ENCODE measurements around the gene RIC8A.
"Not testable (repeated sequence)": the region's sequence is repeated elsewhere in the genome, so short reads cannot be mapped to it uniquely, and the experiment has no call there.

The RIC8A gene

GRCh38 chr11:216081-216974 is 8.8 kb downstream of the RIC8A start:
- TF ChIP-seq JUND (IDR thresholded peaks at IDR 0.05; ENCODE audit: low read depth), result no peak
- in situ Hi-C loops (cut with HindIII; ENCODE audit: low pct_unique_long_range_greater_than_20kb, low sequenced_read_pairs), result no loop called here
- no peak for DNase-seq (ENCODE audit: low read depth in 1 of 2, low spot score in 1 of 2)

GRCh38 chr11:217704-218103 is 10.2 kb downstream of the RIC8A start:
- in situ Hi-C loops (cut with HindIII; ENCODE audit: low pct_unique_long_range_greater_than_20kb, low sequenced_read_pairs), result no loop called here
- TF ChIP-seq JUND (IDR thresholded peaks at IDR 0.05; ENCODE audit: low read depth), result no peak
- no peak for DNase-seq (ENCODE audit: low read depth in 1 of 2, low spot score in 1 of 2)

DNA sequence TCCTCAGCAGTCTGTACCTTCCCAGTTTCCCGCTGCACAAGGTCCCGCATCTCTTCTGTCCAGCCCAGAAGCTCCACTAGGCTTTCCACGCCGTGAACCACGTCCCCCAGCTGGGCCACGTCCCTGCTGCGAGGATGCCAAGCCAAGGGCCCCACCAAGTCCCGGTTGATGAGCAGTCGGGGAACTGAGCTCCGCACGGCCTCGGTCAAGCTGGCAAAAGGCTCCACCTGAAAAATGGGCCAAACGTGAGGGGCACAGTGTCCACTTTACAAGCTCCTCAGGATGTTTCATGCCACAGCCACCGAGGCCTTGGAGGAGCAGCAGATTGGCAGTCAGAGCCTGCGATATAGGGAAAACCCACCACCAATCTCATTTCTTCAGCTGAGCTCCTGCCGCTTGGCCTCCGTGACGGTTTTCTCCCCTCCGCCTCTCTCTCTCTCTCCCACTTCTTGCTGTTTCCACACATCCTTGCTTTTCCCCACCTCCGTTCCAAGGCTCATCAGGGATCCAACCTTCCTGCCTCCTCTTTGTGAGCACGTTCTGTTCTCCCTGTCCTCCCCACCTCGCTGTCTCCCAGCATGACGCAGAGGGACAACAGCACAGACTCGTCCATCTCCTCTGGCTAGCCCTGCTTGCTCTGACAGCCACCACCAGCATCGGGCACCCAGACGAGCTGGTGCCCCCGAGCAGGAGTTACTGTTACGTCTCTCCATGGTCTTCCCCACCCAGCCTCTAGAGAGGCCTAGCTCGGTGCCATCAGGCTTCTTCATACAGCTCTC is 11.5 kb downstream of the RIC8A start:
- in situ Hi-C loops (cut with HindIII; ENCODE audit: low pct_unique_long_range_greater_than_20kb, low sequenced_read_pairs), result no loop called here
- DNase-seq (ENCODE audit: low read depth in 1 of 2, low spot score in 1 of 2), result no peak
- TF ChIP-seq JUND (IDR thresholded peaks at IDR 0.05; ENCODE audit: low read depth), result no peak

DNA sequence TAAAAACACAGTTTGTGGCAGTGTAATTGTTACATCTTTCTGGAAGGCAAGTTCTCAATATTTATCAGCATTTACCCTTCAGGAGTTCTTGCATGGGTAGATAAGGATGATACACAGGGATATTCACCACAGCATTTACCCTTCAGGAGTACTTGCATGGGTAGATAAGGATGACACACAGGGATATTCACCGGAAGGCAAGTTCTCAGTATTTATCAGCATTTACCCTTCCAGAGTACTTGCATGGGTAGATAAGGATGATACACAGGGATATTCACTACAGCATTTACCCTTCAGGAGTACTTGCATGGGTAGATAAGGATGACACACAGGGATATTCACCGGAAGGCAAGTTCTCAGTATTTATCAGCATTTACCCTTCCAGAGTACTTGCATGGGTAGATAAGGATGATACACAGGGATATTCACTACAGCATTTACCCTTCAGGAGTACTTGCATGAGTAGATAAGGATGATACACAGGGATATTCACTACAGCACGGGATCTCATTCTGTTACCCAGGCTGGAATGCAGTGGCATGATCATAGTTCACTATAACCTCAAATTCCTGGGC is 13.2 kb downstream of the RIC8A start:
- DNase-seq (ENCODE audit: low read depth in 1 of 2, low spot score in 1 of 2); in situ Hi-C loops (cut with HindIII; ENCODE audit: low pct_unique_long_range_greater_than_20kb, low sequenced_read_pairs): not testable (repeated sequence)

GRCh38 chr11:221539-221938 is 14.0 kb downstream of the RIC8A start:
- in situ Hi-C loops (cut with HindIII; ENCODE audit: low pct_unique_long_range_greater_than_20kb, low sequenced_read_pairs), result no loop called here
- no peak for TF ChIP-seq JUND (IDR thresholded peaks at IDR 0.05; ENCODE audit: low read depth)
- no peak for DNase-seq (ENCODE audit: low read depth in 1 of 2, low spot score in 1 of 2)

GRCh38 chr11:221998-222789 is 14.7 kb downstream of the RIC8A start:
- in situ Hi-C loops (cut with HindIII; ENCODE audit: low pct_unique_long_range_greater_than_20kb, low sequenced_read_pairs), result no loop called here

GRCh38 chr11:223026-223789 is 15.7 kb downstream of the RIC8A start:
- DNase-seq (ENCODE audit: low read depth in 1 of 2, low spot score in 1 of 2), result no peak
- TF ChIP-seq JUND (IDR thresholded peaks at IDR 0.05; ENCODE audit: low read depth), result no peak
- in situ Hi-C loops (cut with HindIII; ENCODE audit: low pct_unique_long_range_greater_than_20kb, low sequenced_read_pairs), result no loop called here

More at GRCh38 chr11:221998-222789, 14.7 kb downstream of the RIC8A start:
- TF ChIP-seq JUND (IDR thresholded peaks at IDR 0.05; ENCODE audit: low read depth), result no peak
- DNase-seq (ENCODE audit: low read depth in 1 of 2, low spot score in 1 of 2), result no peak

DNA sequence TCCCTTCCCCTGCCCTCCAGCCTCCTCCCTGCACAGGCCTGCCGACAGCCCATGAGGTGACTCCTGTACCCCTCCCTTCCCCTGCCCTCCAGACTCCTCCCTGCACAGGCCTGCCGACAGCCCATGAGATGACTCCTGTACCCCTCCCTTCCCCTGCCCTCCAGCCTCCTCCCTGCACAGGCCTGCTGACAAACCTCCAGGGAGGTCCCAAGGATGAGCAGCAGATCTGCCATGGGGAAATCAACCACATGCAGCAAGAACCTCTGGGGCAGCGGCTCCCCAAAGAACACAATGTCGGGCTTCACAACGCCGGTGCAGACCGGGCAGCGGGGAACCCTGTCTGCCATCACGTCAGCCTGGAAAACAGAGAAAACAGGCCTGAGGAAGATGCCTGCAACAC is 16.4 kb downstream of the RIC8A start:
- no peak for DNase-seq (ENCODE audit: low read depth in 1 of 2, low spot score in 1 of 2)
- in situ Hi-C loops (cut with HindIII; ENCODE audit: low pct_unique_long_range_greater_than_20kb, low sequenced_read_pairs), result no loop called here
- TF ChIP-seq JUND (IDR thresholded peaks at IDR 0.05; ENCODE audit: low read depth), result no peak

DNA sequence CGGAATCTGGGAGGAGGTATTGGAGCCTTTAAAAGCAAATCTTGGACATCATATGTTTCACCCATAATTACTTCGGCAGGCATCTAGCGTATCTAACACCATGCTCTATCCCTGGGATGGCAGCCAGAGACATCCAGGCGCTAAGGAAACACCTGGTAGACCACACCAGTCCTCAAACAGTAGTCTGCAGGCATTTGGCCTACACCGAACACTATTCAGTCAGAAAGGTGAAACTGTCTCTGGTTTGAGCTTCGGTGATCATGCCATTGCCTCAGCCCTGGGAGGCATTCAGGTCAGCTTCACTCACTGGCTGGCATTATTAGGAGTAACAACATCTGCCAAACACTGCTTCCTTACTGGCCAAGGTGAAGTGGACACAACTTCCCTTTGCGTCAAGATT is 16.9 kb downstream of the RIC8A start:
- no peak for DNase-seq (ENCODE audit: low read depth in 1 of 2, low spot score in 1 of 2)
- no peak for TF ChIP-seq JUND (IDR thresholded peaks at IDR 0.05; ENCODE audit: low read depth)
- in situ Hi-C loops (cut with HindIII; ENCODE audit: low pct_unique_long_range_greater_than_20kb, low sequenced_read_pairs), result no loop called here

DNA sequence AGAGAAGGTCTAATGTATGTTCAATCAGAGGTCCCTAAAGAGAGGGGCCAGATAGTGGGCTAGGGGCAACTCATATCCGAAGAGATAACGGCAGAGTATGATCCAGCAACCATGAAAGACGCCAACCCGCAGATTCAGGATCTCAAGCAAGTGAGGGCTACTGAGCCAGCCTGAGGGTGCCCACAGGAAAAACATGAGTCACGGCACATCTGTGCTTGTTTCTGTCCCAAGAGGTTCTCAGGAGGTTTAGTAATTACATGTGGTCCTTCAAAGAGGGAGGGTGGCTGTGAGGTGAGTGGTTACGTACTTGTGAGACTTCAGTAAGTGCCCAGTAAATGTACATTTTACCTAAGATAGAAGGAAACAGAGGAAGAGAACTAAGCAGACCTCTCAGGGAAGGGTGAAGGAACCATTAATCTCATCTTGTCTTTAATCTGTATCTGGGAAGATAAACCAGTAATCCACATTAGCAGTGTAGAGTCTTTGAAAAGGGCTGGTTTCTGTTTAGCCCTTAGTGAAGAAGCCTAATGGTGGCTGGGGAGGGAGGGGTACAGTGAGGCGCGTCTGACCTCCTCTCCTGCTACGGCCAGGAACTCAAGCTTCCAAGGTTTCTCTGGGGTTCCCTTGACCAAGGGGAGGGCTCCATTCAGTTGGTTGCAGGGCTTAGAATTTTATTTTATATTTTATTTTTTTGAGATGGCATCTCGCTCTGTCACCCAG is 18.4 kb downstream of the RIC8A start:
- in situ Hi-C loops (cut with HindIII; ENCODE audit: low pct_unique_long_range_greater_than_20kb, low sequenced_read_pairs), result no loop called here
- TF ChIP-seq JUND (IDR thresholded peaks at IDR 0.05; ENCODE audit: low read depth), result no peak
- DNase-seq (ENCODE audit: low read depth in 1 of 2, low spot score in 1 of 2), result no peak

GRCh38 chr11:227824-228379 is 20.4 kb downstream of the RIC8A start:
- in situ Hi-C loops (cut with HindIII; ENCODE audit: low pct_unique_long_range_greater_than_20kb, low sequenced_read_pairs), result no loop called here
- DNase-seq (ENCODE audit: low read depth in 1 of 2, low spot score in 1 of 2), result no peak
- TF ChIP-seq JUND (IDR thresholded peaks at IDR 0.05; ENCODE audit: low read depth), result no peak
